Body of pancreas (tissue), 4 donors: ENCODE measurements around the gene PIEZO1. TPM values are rescaled to one million over a fixed set of nuclear protein-coding genes. Genes with fewer than 3 reads are reported as not detected.

ENCODE experiments used
- ATAC-seq: fragments of 150-250 bp; one replicate; pipeline ENCODE4 v1.9.1; 2016
- DNase-seq, 4 donors: peaks; one replicate each; pipeline ENCODE4 v3.0.0-alpha.2; 2019
- H3K27ac ChIP-seq, 4 donors: fragments of 200-600 bp; sonication (generic); 1 replicate in 3 of 4; 2 replicates in 1 of 4; pipeline versions ENCODE4 v1.5.1 to v1.6.1; 2016 to 2019; ENCODE audit warnings: mild to moderate bottlenecking in 1 of 4, mixed read lengths in 1 of 4, moderate library complexity in 1 of 4
- H3K27me3 ChIP-seq, 2 donors: fragments of 200-600 bp; sonication (generic); one replicate each; pipeline ENCODE4 v1.6.0; 2016; ENCODE audit warnings: mild to moderate bottlenecking in 1 of 2
- H3K36me3 ChIP-seq, 2 donors: fragments of 200-600 bp; sonication (generic); replicated peaks in 1 of 2; 2 replicates each; pipeline ENCODE4 v1.5.1; 2016; ENCODE audit warnings: low read depth in 2 of 2; ENCODE audit not compliant: insufficient read depth in 1 of 2
- H3K4me1 ChIP-seq: fragments of 200-600 bp; sonication (generic); one replicate; pipeline ENCODE4 v1.6.0; 2016
- H3K4me3 ChIP-seq, 2 donors: fragments of 200-600 bp; sonication (generic); 1 replicate in 1 of 2; 2 replicates in 1 of 2; pipeline ENCODE4 v1.5.1; 2016 to 2019
- H3K9me3 ChIP-seq, 3 donors: fragments of 200-600 bp; sonication (generic); 1 replicate in 2 of 3; 2 replicates in 1 of 3; pipeline ENCODE4 v1.5.1; 2016
- POLR2A ChIP-seq, 3 donors: fragments of 450-650 bp; IDR thresholded peaks; one replicate each; pipeline ENCODE4 v1.6.1; 2016; ENCODE audit warnings: antibody characterized with exemption in 3 of 3, mild to moderate bottlenecking in 2 of 3
- WGBS, 2 donors: methylation state at CpG; one replicate each; pipeline ENCODE4 v1.1.5; 2017; 5-methylcytosine and 5-hydroxymethylcytosine counted together
- intact Hi-C: fragments of 100-400 bp; cut with DNase I; formaldehyde crosslinking; loops from one replicate; pipeline ENCODE4 v1.15.1; 2023
- total RNA-seq, 2 donors: library from RNA; depleted of rRNA; stranded (reverse); fragments of >200 nt; gene quantifications; one replicate each; pipeline ENCODE4 v1.1.0, GENCODE V29; 2016
- TF ChIP-seq, protein P1 (sequence below), 7 experiments: fragments of 450-650 bp in 4 of 7; fragments of 200-600 bp in 3 of 7; sonication (generic) in 3 of 7; IDR thresholded peaks; one replicate each; pipeline ENCODE4 v1.5.1; 2016 to 2019; ENCODE audit warnings: antibody characterized with exemption in 7 of 7

The PIEZO1 gene
- total RNA-seq, 2 donors from 2014 or later = 61.0 to 269 TPM

DNA sequence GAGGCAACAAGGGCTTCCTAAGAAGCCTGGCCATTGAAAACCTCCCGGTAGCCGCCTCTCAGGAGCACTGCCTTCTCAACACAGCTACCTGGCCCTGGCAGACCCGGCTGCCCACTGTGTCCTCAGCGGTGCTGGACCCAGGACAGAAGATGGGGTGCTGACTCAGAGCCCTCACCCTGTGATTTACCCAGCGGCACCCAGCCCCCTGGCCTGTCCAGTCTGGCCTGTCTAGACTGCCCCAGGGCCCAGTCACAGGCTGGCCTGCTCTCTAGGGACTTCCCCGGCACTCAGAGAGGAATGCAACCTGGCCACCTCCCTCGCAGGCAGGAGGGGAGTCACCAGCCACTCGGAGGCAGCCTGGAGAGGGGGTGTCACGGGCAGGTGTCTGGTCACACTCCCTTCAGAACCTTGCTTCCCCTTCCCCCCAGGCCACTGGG lies 20.1 kb downstream of the PIEZO1 start:
- intact Hi-C loops = no loop called here
- peak; percentile 69 to 84 (median 78) for DNase-seq
- no peak overlapping the region for H3K4me3 ChIP-seq
- no peaks in the 10 kb centered on the region for H3K9me3 ChIP-seq
- H3K36me3 ChIP-seq = no peaks in the 10 kb centered on the region
- peak overlapping the region; percentile 63 to 78 (median 77) for H3K27ac ChIP-seq
- H3K4me1 ChIP-seq = peaks cover 92% of the 10 kb centered on the region
- TF ChIP-seq, protein P1, sequence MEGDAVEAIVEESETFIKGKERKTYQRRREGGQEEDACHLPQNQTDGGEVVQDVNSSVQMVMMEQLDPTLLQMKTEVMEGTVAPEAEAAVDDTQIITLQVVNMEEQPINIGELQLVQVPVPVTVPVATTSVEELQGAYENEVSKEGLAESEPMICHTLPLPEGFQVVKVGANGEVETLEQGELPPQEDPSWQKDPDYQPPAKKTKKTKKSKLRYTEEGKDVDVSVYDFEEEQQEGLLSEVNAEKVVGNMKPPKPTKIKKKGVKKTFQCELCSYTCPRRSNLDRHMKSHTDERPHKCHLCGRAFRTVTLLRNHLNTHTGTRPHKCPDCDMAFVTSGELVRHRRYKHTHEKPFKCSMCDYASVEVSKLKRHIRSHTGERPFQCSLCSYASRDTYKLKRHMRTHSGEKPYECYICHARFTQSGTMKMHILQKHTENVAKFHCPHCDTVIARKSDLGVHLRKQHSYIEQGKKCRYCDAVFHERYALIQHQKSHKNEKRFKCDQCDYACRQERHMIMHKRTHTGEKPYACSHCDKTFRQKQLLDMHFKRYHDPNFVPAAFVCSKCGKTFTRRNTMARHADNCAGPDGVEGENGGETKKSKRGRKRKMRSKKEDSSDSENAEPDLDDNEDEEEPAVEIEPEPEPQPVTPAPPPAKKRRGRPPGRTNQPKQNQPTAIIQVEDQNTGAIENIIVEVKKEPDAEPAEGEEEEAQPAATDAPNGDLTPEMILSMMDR (IDR thresholded peaks at IDR 0.05) = no peak
- TF ChIP-seq POLR2A (IDR thresholded peaks at IDR 0.05) = peak; percentile 33 to 60 (median 44)
- 40 to 53% methylated on average over 1 to 9 of the region's 9 CpGs for WGBS, 2 donors
- peak; percentile 77 for ATAC-seq
- H3K27me3 ChIP-seq = no peaks in the 10 kb centered on the region

DNA sequence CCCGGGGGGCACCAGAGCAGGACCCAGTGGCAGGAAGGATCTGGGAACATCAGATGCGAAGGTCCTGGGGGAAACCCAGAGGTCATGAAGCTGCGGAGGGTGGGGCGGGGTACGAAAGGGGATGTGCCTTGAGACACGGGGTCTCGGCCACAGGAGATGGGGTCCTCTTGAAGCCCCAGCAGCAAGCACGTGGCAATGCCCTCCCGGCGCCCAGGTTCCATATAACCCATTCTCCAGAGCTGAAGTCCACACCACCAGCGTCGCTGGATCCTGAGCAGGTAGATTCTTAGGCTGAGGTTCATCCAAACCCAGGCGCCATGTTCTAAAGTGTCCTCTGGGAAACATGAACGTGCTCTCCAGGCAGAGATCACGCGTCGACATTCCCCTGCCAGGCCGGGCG lies 20.9 kb downstream of the PIEZO1 start:
- Histone ChIP-seq H3K4me1 (peaks cover 94% of the 10 kb centered on the region), H3K27me3 (no peaks in the 10 kb centered on the region), H3K4me3 (no peak overlapping the region), H3K9me3 (no peaks in the 10 kb centered on the region), H3K36me3 (no peaks in the 10 kb centered on the region), H3K27ac (peak overlapping the region; percentile 45 to 78 (median 77))
- intact Hi-C loops = no loop called here
- ATAC-seq (no peak), DNase-seq (no peak)
- TF ChIP-seq, protein P1 (IDR thresholded peaks at IDR 0.05) = no peak
- TF ChIP-seq POLR2A (IDR thresholded peaks at IDR 0.05) = no peak
- WGBS, 2 donors = 89 to 92% methylated on average over 17 to 18 of the region's 19 CpGs

DNA sequence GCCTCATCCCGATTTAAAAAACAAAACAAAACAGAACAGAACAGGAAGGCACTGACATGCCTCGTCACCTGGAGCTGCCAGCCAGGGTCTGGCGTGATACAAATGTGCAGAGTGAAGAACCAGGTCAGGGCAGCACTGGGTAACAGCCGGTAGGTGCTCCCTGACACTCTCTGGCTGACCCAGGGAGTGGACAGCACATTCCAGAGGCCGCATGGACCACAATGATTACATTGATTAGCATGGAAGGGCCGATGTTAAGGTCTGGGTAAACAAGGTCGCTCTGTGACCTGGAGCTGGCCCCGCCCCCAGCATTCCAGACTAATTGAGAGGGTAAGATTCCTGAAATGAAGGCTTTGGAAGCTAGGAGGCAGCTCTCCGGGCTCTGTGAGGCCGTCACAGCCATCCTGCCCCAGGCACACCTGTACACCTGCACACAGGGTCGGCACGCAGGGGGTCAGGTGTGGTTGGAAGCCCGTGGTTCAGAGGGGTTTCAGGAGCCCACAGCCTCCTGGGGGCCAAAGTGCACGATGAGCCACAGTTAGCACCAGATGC lies 21.4 kb downstream of the PIEZO1 start:
- Histone ChIP-seq H3K4me1 (peaks cover 91% of the 10 kb centered on the region), H3K9me3 (no peaks in the 10 kb centered on the region), H3K4me3 (no peak overlapping the region), H3K27ac (peak overlapping the region; percentile 50 to 78 (median 77)), H3K27me3 (no peaks in the 10 kb centered on the region), H3K36me3 (no peaks in the 10 kb centered on the region)
- peak; percentile 52 for ATAC-seq
- WGBS, 2 donors = 41 to 46% methylated on average over 8 to 14 of the region's 14 CpGs
- peak; percentile 50 to 75 (median 54) for DNase-seq
- no peak for TF ChIP-seq POLR2A (IDR thresholded peaks at IDR 0.05)
- TF ChIP-seq, protein P1 (IDR thresholded peaks at IDR 0.05) = peak in 1 of 7 experiments; percentile 32
- intact Hi-C loops = no loop called here

DNA sequence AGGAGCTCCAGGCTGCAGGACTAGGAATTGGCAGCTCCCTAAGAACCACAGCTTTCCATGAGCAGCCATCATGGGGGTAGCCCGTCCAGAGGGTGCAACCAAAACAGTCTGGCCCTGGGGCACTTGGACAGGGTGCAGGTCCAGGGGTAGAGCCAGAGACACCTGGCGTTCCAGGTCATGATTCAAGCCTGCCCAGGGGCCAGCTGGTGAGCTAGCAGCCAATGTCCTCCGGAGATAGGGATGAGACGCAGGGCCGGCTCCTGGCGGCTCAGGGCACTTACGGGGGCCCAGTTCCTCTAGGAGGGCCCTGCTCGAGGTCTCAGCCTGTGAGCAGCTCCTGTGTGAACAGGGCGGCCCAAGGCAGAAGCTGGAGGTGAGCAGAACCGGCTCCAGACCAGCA lies 22.1 kb downstream of the PIEZO1 start:
- 73 to 78% methylated on average over 6 to 10 of the region's 10 CpGs for WGBS, 2 donors

More for the DNA sequence above, 22.1 kb downstream of the PIEZO1 start:
- no peak for ATAC-seq
- no peak overlapping the region for H3K4me3 ChIP-seq
- DNase-seq = no peak
- peak overlapping the region; percentile 50 to 78 (median 77) for H3K27ac ChIP-seq
- peaks cover 85% of the 10 kb centered on the region for H3K4me1 ChIP-seq
- no peaks in the 10 kb centered on the region for H3K36me3 ChIP-seq
- no peak for TF ChIP-seq POLR2A (IDR thresholded peaks at IDR 0.05)
- TF ChIP-seq, protein P1 (IDR thresholded peaks at IDR 0.05) = no peak
- intact Hi-C loops = no loop called here
- no peaks in the 10 kb centered on the region for H3K27me3 ChIP-seq
- no peaks in the 10 kb centered on the region for H3K9me3 ChIP-seq
